ENCODE data around the gene CST4.

DNA sequence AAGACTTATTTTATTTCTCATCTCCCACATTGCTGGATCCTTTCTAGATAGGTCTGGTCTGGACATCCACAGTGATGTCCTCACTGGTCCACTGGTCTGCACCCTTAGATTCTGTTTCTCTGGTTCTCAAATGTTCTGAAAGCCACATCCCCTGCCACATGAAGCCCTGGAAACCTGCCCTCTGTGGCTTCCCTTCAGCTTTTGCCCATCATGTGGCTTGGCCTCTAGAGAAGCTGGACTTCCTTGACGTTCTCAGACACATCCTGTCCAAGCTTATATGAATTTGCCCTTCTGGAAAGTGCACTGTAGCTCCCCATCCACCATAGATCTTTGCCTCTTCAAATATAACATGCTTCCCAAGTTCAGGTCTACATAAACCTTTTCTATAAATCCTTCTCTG lies 18.5 kb downstream of the CST4 start:
- TF ChIP-seq CBFB (IDR thresholded peaks at IDR 0.05; ENCODE audit: low read depth) (no peak), POLR2A (IDR thresholded peaks at IDR 0.05; ENCODE audit: low read depth, low read length) (no peak), BRCA1 (IDR thresholded peaks at IDR 0.05; ENCODE audit: low read depth, low read length) (no peak), ZNF24 (IDR thresholded peaks at IDR 0.05) (no peak), NR2C1 (IDR thresholded peaks at IDR 0.05) (no peak)
- TF ChIP-seq, protein P1, sequence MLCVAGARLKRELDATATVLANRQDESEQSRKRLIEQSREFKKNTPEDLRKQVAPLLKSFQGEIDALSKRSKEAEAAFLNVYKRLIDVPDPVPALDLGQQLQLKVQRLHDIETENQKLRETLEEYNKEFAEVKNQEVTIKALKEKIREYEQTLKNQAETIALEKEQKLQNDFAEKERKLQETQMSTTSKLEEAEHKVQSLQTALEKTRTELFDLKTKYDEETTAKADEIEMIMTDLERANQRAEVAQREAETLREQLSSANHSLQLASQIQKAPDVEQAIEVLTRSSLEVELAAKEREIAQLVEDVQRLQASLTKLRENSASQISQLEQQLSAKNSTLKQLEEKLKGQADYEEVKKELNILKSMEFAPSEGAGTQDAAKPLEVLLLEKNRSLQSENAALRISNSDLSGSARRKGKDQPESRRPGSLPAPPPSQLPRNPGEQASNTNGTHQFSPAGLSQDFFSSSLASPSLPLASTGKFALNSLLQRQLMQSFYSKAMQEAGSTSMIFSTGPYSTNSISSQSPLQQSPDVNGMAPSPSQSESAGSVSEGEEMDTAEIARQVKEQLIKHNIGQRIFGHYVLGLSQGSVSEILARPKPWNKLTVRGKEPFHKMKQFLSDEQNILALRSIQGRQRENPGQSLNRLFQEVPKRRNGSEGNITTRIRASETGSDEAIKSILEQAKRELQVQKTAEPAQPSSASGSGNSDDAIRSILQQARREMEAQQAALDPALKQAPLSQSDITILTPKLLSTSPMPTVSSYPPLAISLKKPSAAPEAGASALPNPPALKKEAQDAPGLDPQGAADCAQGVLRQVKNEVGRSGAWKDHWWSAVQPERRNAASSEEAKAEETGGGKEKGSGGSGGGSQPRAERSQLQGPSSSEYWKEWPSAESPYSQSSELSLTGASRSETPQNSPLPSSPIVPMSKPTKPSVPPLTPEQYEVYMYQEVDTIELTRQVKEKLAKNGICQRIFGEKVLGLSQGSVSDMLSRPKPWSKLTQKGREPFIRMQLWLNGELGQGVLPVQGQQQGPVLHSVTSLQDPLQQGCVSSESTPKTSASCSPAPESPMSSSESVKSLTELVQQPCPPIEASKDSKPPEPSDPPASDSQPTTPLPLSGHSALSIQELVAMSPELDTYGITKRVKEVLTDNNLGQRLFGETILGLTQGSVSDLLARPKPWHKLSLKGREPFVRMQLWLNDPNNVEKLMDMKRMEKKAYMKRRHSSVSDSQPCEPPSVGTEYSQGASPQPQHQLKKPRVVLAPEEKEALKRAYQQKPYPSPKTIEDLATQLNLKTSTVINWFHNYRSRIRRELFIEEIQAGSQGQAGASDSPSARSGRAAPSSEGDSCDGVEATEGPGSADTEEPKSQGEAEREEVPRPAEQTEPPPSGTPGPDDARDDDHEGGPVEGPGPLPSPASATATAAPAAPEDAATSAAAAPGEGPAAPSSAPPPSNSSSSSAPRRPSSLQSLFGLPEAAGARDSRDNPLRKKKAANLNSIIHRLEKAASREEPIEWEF (IDR thresholded peaks at IDR 0.05; ENCODE audit: insufficient replicate concordance, low read depth, low read length), result no peak
- TF ChIP-seq, protein P2, sequence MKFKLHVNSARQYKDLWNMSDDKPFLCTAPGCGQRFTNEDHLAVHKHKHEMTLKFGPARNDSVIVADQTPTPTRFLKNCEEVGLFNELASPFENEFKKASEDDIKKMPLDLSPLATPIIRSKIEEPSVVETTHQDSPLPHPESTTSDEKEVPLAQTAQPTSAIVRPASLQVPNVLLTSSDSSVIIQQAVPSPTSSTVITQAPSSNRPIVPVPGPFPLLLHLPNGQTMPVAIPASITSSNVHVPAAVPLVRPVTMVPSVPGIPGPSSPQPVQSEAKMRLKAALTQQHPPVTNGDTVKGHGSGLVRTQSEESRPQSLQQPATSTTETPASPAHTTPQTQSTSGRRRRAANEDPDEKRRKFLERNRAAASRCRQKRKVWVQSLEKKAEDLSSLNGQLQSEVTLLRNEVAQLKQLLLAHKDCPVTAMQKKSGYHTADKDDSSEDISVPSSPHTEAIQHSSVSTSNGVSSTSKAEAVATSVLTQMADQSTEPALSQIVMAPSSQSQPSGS (IDR thresholded peaks at IDR 0.05; ENCODE audit: low read length), result no peak

Measured in GM12878 (cell line).